ENCODE results near the gene TADA2B. TPM values are rescaled to one million over a fixed set of nuclear protein-coding genes. Genes with fewer than 3 reads are reported as not detected.

Gene TADA2B
- total and polyA plus RNA-seq, 2 experiments from 2014 or later: 2.2 to 14.8 TPM

DNA sequence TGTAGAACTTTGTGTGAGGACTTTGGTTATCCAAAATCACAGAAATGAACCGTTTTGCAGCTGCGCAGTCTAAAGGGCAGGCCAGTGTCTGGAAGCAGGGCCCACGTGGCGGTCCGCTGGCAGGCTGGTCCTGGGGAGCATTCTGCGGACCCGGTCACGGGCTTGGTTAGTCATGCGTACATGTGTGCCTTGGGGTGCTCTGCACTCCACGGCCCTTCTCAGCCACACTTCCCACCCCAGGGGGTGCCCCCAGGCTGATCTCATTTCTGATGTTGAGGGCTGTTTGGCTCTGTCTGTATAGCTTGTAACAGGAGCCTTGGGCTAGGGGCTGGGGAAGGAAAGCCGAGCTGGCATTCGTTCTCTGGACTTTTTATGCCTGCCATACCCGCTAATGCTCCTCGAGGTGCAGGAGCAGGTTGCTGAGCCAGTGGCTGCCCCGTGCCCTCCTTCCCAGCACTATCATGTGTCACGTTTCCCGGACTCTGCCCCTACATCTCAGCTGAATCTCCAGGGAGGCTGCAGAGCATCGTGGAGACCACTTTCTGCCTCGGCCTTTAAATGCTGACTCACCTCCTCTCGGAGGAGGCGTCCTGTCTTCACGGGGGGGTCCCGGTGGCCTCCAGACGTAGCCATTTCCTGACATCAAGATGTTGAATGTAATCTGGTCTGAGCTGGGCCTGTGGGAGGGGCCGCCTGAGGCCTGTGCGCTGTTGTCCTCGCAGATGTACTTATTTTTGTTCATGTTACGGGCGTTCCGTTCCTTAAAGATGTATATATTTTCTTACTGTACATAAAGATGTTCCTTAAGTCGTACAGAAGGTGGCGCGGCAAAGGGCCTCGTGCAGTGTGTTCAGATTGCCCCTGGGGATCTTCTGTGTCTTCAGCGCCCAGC, 11.4 kb upstream of the TADA2B start:
- H3K9me2 ChIP-seq (ENCODE audit: insufficient read depth): no peaks in the 10 kb centered on the region
- 93% methylated on average over 33 to 35 of the region's 35 CpGs for WGBS, 2 experiments (ENCODE audit: low coverage in 1 of 2, low lambda C conversion rate in 2 of 2, missing lambda C conversion rate in 2 of 2)
- no peaks in the 10 kb centered on the region for H3K27me3 ChIP-seq (replicated peaks; ENCODE audit: insufficient read depth)
- H3K4me1 ChIP-seq (ENCODE audit: insufficient read depth): peaks cover 25% of the 10 kb centered on the region
- H3K27ac ChIP-seq: no peak overlapping the region
- no peaks in the 10 kb centered on the region for H4K20me1 ChIP-seq (ENCODE audit: insufficient read depth)
- TF ChIP-seq EZH2 (IDR thresholded peaks at IDR 0.05; ENCODE audit: insufficient read depth, poor library complexity, severe bottlenecking) (no peak), EZH2phosphoT487 (IDR thresholded peaks at IDR 0.05; ENCODE audit: insufficient read depth, low read depth) (no peak)
- peaks cover 3% of the 10 kb centered on the region; the same call in 1 of the 2 replicates for H3F3A ChIP-seq (ENCODE audit: insufficient read depth)
- H3K9me3 ChIP-seq (ENCODE audit: low read depth): no peaks in the 10 kb centered on the region
- H3K36me3 ChIP-seq (ENCODE audit: low read depth): peaks cover 10% of the 10 kb centered on the region; the same call in 1 of the 2 replicates
- H3K9ac ChIP-seq: no peak overlapping the region
- in situ Hi-C loops (cut with MboI): no loop called here
- H3K4me3 ChIP-seq: no peak overlapping the region
- no peak for DNase-seq
- no peaks in the 10 kb centered on the region for H3K79me2 ChIP-seq (ENCODE audit: insufficient read depth)
- H2AFZ ChIP-seq: no peak overlapping the region
- H3K4me2 ChIP-seq (ENCODE audit: unreplicated experiment): no peak overlapping the region

DNA sequence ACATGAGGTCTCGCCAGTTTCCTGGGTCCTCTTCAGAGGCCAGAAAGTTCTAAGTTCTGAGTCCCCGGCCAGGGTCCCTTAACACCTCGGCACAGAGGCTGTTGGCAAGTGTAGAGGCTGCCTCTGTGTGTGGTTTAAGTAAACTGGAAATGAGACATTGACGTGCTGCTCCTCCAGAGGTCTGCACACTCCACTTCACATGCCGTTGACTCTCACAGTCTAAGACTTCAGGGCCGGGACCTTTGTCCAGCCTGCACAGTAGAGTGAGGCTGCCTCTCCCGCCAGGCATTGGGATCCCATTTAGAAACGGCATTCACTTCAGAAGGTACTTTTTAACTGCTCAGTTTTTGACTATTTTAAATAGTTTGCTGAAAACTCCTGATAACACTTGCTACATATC, 10.6 kb upstream of the TADA2B start:
- peaks cover 26% of the 10 kb centered on the region for H3K4me1 ChIP-seq (ENCODE audit: insufficient read depth)
- H3F3A ChIP-seq (ENCODE audit: insufficient read depth): peaks cover 3% of the 10 kb centered on the region; the same call in 1 of the 2 replicates
- H3K36me3 ChIP-seq (ENCODE audit: low read depth): peaks cover 10% of the 10 kb centered on the region; the same call in 1 of the 2 replicates
- H3K9me2 ChIP-seq (ENCODE audit: insufficient read depth): no peaks in the 10 kb centered on the region
- in situ Hi-C loops (cut with MboI): no loop called here
- H3K4me2 ChIP-seq (ENCODE audit: unreplicated experiment): no peak overlapping the region
- no peak overlapping the region for H2AFZ ChIP-seq
- no peaks in the 10 kb centered on the region for H4K20me1 ChIP-seq (ENCODE audit: insufficient read depth)
- no peak overlapping the region for H3K27ac ChIP-seq
- 88% methylated on average over 8 of the region's 8 CpGs for WGBS, 2 experiments (ENCODE audit: low coverage in 1 of 2, low lambda C conversion rate in 2 of 2, missing lambda C conversion rate in 2 of 2)
- H3K4me3 ChIP-seq: no peak overlapping the region
- DNase-seq: no peak
- H3K27me3 ChIP-seq (replicated peaks; ENCODE audit: insufficient read depth): no peaks in the 10 kb centered on the region
- no peak overlapping the region for H3K9ac ChIP-seq
- TF ChIP-seq EZH2 (IDR thresholded peaks at IDR 0.05; ENCODE audit: insufficient read depth, poor library complexity, severe bottlenecking) (no peak), EZH2phosphoT487 (IDR thresholded peaks at IDR 0.05; ENCODE audit: insufficient read depth, low read depth) (no peak)
- H3K79me2 ChIP-seq (ENCODE audit: insufficient read depth): no peaks in the 10 kb centered on the region
- H3K9me3 ChIP-seq (ENCODE audit: low read depth): no peaks in the 10 kb centered on the region

DNA sequence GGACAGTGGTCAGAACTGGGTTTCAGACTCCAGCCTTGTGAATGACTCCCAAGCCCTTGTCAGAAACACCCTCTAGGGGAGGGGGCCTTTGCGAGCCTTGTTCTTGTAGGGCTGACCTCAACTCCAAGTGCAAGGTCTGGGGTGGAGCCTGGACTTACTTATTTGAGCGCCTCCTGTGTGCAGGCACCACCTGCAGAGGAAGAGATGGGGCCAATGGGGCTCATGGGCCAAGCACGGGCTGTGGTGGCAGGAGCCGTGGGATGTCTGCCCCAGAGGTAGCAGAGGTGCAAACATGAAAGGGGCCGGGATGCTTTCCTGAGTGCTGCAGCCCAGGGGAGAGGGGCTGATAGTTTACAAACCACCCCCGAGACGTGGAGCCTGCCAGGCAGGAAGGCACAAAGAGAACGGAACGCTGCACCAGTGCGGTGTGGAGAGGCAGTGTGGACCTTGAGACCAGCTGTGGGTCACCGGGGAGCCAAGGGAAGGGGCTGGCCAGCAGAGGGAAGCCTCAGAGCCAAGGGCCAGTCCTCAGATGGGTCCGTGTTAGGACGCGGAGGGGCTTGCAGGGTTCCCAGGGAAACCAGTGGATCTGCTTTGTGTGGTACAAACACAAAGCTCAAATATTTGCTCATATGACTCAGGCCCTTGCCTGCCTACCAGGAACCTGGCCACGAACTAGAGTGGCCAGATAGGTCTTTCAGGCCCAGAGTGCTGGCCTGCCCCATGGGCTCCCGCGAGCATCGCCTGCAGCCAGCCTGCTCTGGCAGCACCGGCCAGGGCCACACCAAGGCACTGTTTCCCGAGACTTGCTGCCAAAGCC, 8.7 kb upstream of the TADA2B start:
- Histone ChIP-seq H2AFZ (peak overlapping the region; percentile 47; the same call in 1 of the 2 replicates), H3K9me2 (ENCODE audit: insufficient read depth) (no peaks in the 10 kb centered on the region), H3K9me3 (ENCODE audit: low read depth) (no peaks in the 10 kb centered on the region), H3K9ac (peak overlapping the region; percentile 50), H3K79me2 (ENCODE audit: insufficient read depth) (no peaks in the 10 kb centered on the region), H3F3A (ENCODE audit: insufficient read depth) (peaks cover 3% of the 10 kb centered on the region; the same call in 1 of the 2 replicates), H3K36me3 (ENCODE audit: low read depth) (peaks cover 10% of the 10 kb centered on the region; the same call in 1 of the 2 replicates), H4K20me1 (ENCODE audit: insufficient read depth) (no peaks in the 10 kb centered on the region), H3K27ac (peak overlapping the region; percentile 56; the same call in 1 of the 2 replicates), H3K4me2 (ENCODE audit: unreplicated experiment) (no peak overlapping the region), H3K4me1 (ENCODE audit: insufficient read depth) (peaks cover 26% of the 10 kb centered on the region), H3K4me3 (no peak overlapping the region), H3K27me3 (replicated peaks; ENCODE audit: insufficient read depth) (no peaks in the 10 kb centered on the region)
- DNase-seq: peak; percentile 77
- in situ Hi-C loops (cut with MboI): no loop called here
- TF ChIP-seq EZH2phosphoT487 (IDR thresholded peaks at IDR 0.05; ENCODE audit: insufficient read depth, low read depth) (no peak), EZH2 (IDR thresholded peaks at IDR 0.05; ENCODE audit: insufficient read depth, poor library complexity, severe bottlenecking) (no peak)
- WGBS, 2 experiments (ENCODE audit: low coverage in 1 of 2, low lambda C conversion rate in 2 of 2, missing lambda C conversion rate in 2 of 2): 58 to 62% methylated on average over 19 to 20 of the region's 20 CpGs

DNA sequence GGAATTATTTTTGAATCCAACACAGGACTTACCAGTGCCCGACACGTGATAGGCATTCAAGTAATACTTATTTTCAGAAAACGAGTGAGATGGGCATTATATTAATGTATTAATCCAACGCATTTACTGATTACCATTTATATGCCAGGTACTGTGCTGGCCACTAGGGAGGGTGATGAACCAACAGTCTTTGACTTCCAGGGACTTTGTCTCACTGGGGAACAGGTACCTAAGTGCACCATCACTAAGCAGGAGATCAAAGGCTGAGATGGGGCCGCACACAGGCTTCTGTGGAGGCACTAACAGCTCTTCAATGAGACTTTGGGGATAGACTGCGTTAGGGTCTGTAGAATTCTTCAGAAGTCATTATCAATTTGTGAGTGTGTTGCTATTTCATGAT, 5.7 kb upstream of the TADA2B start:
- no peak overlapping the region for H3K4me3 ChIP-seq
- no peaks in the 10 kb centered on the region for H3K27me3 ChIP-seq (replicated peaks; ENCODE audit: insufficient read depth)
- H3K4me1 ChIP-seq (ENCODE audit: insufficient read depth): peaks cover 33% of the 10 kb centered on the region
- DNase-seq: no peak
- H4K20me1 ChIP-seq (ENCODE audit: insufficient read depth): no peaks in the 10 kb centered on the region
- H3F3A ChIP-seq (ENCODE audit: insufficient read depth): peaks cover 16% of the 10 kb centered on the region; the same call in 1 of the 2 replicates
- peaks cover 16% of the 10 kb centered on the region for H3K79me2 ChIP-seq (ENCODE audit: insufficient read depth)
- TF ChIP-seq EZH2phosphoT487 (IDR thresholded peaks at IDR 0.05; ENCODE audit: insufficient read depth, low read depth): no peak
- no peak for TF ChIP-seq EZH2 (IDR thresholded peaks at IDR 0.05; ENCODE audit: insufficient read depth, poor library complexity, severe bottlenecking)
- 0 out of 2 replicates have a peak, but pooled peaks cover 3% of the 10 kb centered on the region for H3K36me3 ChIP-seq (ENCODE audit: low read depth)
- H3K4me2 ChIP-seq (ENCODE audit: unreplicated experiment): no peak overlapping the region
- H3K27ac ChIP-seq: no peak overlapping the region
- H2AFZ ChIP-seq: no peak overlapping the region
- WGBS, 2 experiments (ENCODE audit: low coverage in 1 of 2, low lambda C conversion rate in 2 of 2, missing lambda C conversion rate in 2 of 2): 59 to 66% methylated on average over 6 of the region's 6 CpGs
- H3K9ac ChIP-seq: no peak overlapping the region
- no peaks in the 10 kb centered on the region for H3K9me2 ChIP-seq (ENCODE audit: insufficient read depth)
- H3K9me3 ChIP-seq (ENCODE audit: low read depth): no peaks in the 10 kb centered on the region
- in situ Hi-C loops (cut with MboI): no loop called here
